CD4-positive, alpha-beta T cell (primary cell): ENCODE results near the gene CAPN10. TPM values are rescaled to one million over a fixed set of nuclear protein-coding genes. Genes with fewer than 3 reads are reported as not detected.

Experiments used
- ATAC-seq: fragments of 200-7000 bp; cut with Tn5 transposase; one replicate; pipeline ENCODE4 v1.10.0; 2022; ENCODE audit warnings: mild to moderate bottlenecking; ENCODE audit not compliant: poor library complexity
- CTCF ChIA-PET: fragments of 350-600 bp; sonication (Branson Sonifier 250); formaldehyde crosslinking; loops from one replicate; lab custom pipeline; 2021; ENCODE audit warnings: antibody characterized with exemption, inconsistent platforms; lab: Charles Lee
- POLR2A ChIA-PET: fragments of 350-600 bp; sonication (Branson Sonifier 250); formaldehyde crosslinking; loops from one replicate; lab custom pipeline; 2021; ENCODE audit warnings: antibody characterized with exemption, inconsistent platforms; lab: Charles Lee
- DNase-seq, 14 experiments: peaks; one replicate each; pipeline ENCODE4 v3.0.0-alpha.2; 2013 to 2020; ENCODE audit warnings: mixed read lengths in 2 of 14
- H3K27ac ChIP-seq, 2 donors: one replicate each; pipeline versions ENCODE4 v1.5.1 to v1.7.0; 2013; ENCODE audit warnings: low read length in 2 of 2, low read depth in 1 of 2, mild to moderate bottlenecking in 1 of 2
- H3K27me3 ChIP-seq, 2 experiments: 1 replicate in 1 of 2; 2 replicates in 1 of 2; pipeline versions ENCODE4 v1.6.1 to v1.7.0; 2013; ENCODE audit warnings: low read length in 2 of 2, control low read depth in 1 of 2, mild to moderate bottlenecking in 1 of 2, moderate library complexity in 1 of 2; ENCODE audit not compliant: insufficient read depth in 2 of 2, control insufficient read depth in 1 of 2
- H3K36me3 ChIP-seq: one replicate; pipeline ENCODE4 v1.6.1; 2013; ENCODE audit warnings: low read length, control low read depth; ENCODE audit not compliant: insufficient read depth
- H3K4me1 ChIP-seq: one replicate; pipeline ENCODE4 v1.6.1; 2013; ENCODE audit warnings: low read length, control low read depth; ENCODE audit not compliant: insufficient read depth
- H3K4me3 ChIP-seq: one replicate; pipeline ENCODE4 v1.5.1; 2013; ENCODE audit warnings: mild to moderate bottlenecking, low read length, moderate library complexity
- H3K9me3 ChIP-seq, 2 experiments: 1 replicate in 1 of 2; 2 replicates in 1 of 2; pipeline versions ENCODE4 v1.6.1 to v1.7.0; 2013; ENCODE audit warnings: low read length in 2 of 2, mild to moderate bottlenecking in 2 of 2, control low read depth in 1 of 2, moderate library complexity in 1 of 2; ENCODE audit not compliant: control insufficient read depth in 1 of 2, insufficient read depth in 1 of 2
- H3K27ac Mint-ChIP-seq: one replicate; pipeline ENCODE4 v1.8.0; 2020; ENCODE audit warnings: mixed read lengths
- H3K27me3 Mint-ChIP-seq: one replicate; pipeline ENCODE4 v1.8.0; 2021; ENCODE audit warnings: mixed read lengths
- H3K36me3 Mint-ChIP-seq: one replicate; pipeline ENCODE4 v1.8.0; 2021; ENCODE audit warnings: low read depth, mixed read lengths
- H3K4me1 Mint-ChIP-seq: one replicate; pipeline ENCODE4 v1.8.0; 2021; ENCODE audit warnings: low read depth, mixed read lengths
- H3K4me3 Mint-ChIP-seq: one replicate; pipeline ENCODE4 v1.8.0; 2020; ENCODE audit warnings: mild to moderate bottlenecking, mixed read lengths
- H3K9me3 Mint-ChIP-seq: one replicate; pipeline ENCODE4 v1.8.0; 2020; ENCODE audit warnings: mixed read lengths
- intact Hi-C, 2 experiments: fragments of 100-400 bp; cut with DNase I in 1 of 2; cut with micrococcal nuclease in 1 of 2; formaldehyde crosslinking; loops; one replicate each; pipeline versions ENCODE4 v1.15.1 to v1.9.0; 2023 to 2025; cut with DNase I, micrococcal nuclease
- total RNA-seq, 174 experiments: library from RNA in 2 of 174; stranded (reverse) in 2 of 174; gene quantifications; one replicate each; pipeline ENCODE4 v1.2.3 and lab custom pipeline; 2021 to 2026
- TF ChIP-seq, protein P1 (sequence below): fragments of 200-600 bp; IDR thresholded peaks from one replicate; pipeline ENCODE4 v1.8.0; 2022; ENCODE audit warnings: antibody characterized with exemption, mild to moderate bottlenecking

Gene CAPN10
- total RNA-seq, 2 experiments from 2014 or later: 40.6 to 42.1 TPM

- Histone ChIP-seq H3K36me3 (peaks cover 6% of the 10 kb centered on the region), H3K4me3 (no peak overlapping the region), H3K27ac (no peak overlapping the region), H3K27me3 (no peaks in the 10 kb centered on the region), H3K9me3 (no peaks in the 10 kb centered on the region), H3K4me1 (peaks cover 62% of the 10 kb centered on the region)
- ChIA-PET CTCF (interaction anchor here (1.4 to 3.4 kb wide), 2 partner anchors 19 to 28 kb away, joined by 5 to 40 read pairs; partner anchors contain the start of gene RNPEPL1), POLR2A (interaction anchor here (6.1 kb wide), 1 partner anchor 18 kb away, joined by 224 read pairs; the partner anchor contains the start of gene RNPEPL1)
- DNase-seq (peak in 2 of 14 experiments; percentile 37 to 61), ATAC-seq (no peak)
- intact Hi-C loops: loop anchor here in 1 of 2 experiments (1.0 to 10.0 kb wide), 9 partner anchors 15 to 1103 kb away; partner anchors contain the start of genes ATG4B, DTYMK, GPC1 and MTERF4
- no peaks in the 10 kb centered on the region for H3K27me3 Mint-ChIP-seq
- no peaks in the 10 kb centered on the region for H3K9me3 Mint-ChIP-seq
- peak overlapping the region; percentile 95 for H3K4me3 Mint-ChIP-seq
- H3K27ac Mint-ChIP-seq: peak overlapping the region; percentile 63
- TF ChIP-seq, protein P1, sequence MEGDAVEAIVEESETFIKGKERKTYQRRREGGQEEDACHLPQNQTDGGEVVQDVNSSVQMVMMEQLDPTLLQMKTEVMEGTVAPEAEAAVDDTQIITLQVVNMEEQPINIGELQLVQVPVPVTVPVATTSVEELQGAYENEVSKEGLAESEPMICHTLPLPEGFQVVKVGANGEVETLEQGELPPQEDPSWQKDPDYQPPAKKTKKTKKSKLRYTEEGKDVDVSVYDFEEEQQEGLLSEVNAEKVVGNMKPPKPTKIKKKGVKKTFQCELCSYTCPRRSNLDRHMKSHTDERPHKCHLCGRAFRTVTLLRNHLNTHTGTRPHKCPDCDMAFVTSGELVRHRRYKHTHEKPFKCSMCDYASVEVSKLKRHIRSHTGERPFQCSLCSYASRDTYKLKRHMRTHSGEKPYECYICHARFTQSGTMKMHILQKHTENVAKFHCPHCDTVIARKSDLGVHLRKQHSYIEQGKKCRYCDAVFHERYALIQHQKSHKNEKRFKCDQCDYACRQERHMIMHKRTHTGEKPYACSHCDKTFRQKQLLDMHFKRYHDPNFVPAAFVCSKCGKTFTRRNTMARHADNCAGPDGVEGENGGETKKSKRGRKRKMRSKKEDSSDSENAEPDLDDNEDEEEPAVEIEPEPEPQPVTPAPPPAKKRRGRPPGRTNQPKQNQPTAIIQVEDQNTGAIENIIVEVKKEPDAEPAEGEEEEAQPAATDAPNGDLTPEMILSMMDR: no peak
- H3K4me1 Mint-ChIP-seq: peaks cover 58% of the 10 kb centered on the region
- peaks cover 48% of the 10 kb centered on the region for H3K36me3 Mint-ChIP-seq
These were observed 2.0 kb upstream of the CAPN10 start for GRCh38 chr2:240584486-240585031.

DNA sequence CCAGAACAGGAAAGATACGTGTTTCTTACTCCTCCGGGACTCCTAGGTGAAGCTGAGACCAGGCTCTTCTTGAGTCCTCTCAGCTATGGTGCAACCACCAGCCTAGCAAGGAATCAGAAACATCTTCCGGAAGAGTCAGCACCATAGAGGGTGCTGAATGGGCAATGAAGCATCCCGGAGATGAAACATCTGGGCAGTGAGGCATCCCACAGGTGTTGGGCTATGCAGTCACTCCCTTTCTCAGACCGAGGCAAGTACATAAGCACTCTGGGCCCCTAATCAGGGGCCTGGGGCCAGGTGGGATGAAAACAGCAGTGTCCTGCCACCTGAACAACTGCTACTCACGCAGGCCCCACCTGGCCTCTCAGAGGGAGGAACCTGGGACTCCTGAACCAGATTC is 1.4 kb upstream of the CAPN10 start:
- no peak for ATAC-seq
- peak overlapping the region; percentile 90 for H3K27ac Mint-ChIP-seq
- H3K27me3 Mint-ChIP-seq: no peaks in the 10 kb centered on the region
- H3K4me1 Mint-ChIP-seq: peaks cover 52% of the 10 kb centered on the region
- CTCF ChIA-PET: interaction anchor here (1.4 to 3.6 kb wide), 5 partner anchors 16 to 71 kb away, joined by 5 to 40 read pairs (median 11); partner anchors contain the start of genes DUSP28 and RNPEPL1
- H3K9me3 Mint-ChIP-seq: no peaks in the 10 kb centered on the region
- TF ChIP-seq, protein P1: no peak
- H3K27ac ChIP-seq: no peak overlapping the region
- no peaks in the 10 kb centered on the region for H3K9me3 ChIP-seq
- POLR2A ChIA-PET: interaction anchor here (2.5 to 6.1 kb wide), 4 partner anchors 8 to 37 kb away, joined by 16 to 224 read pairs (median 70); partner anchors contain the start of genes DUSP28 and RNPEPL1
- H3K27me3 ChIP-seq: no peaks in the 10 kb centered on the region
- H3K4me1 ChIP-seq: peaks cover 56% of the 10 kb centered on the region
- intact Hi-C loops: loop anchor here in 1 of 2 experiments (1.0 to 10.0 kb wide), 9 partner anchors 16 to 1102 kb away; partner anchors contain the start of genes ATG4B, DTYMK, GPC1 and MTERF4
- no peak for DNase-seq
- H3K36me3 Mint-ChIP-seq: peaks cover 44% of the 10 kb centered on the region
- H3K36me3 ChIP-seq: peaks cover 11% of the 10 kb centered on the region
- H3K4me3 ChIP-seq: peak overlapping the region; percentile 65
- H3K4me3 Mint-ChIP-seq: peak overlapping the region; percentile 95

GRCh38 chr2:240585681-240586197 is 795 bp upstream of the CAPN10 start:
- H3K27me3 Mint-ChIP-seq: no peaks in the 10 kb centered on the region
- H3K36me3 Mint-ChIP-seq: peaks cover 42% of the 10 kb centered on the region
- H3K27ac Mint-ChIP-seq: peak overlapping the region; percentile 90
- peaks cover 50% of the 10 kb centered on the region for H3K4me1 Mint-ChIP-seq
- Histone ChIP-seq H3K4me1 (peaks cover 52% of the 10 kb centered on the region), H3K27ac (peak overlapping the region; percentile 90 to 97), H3K4me3 (peak overlapping the region; percentile 65), H3K9me3 (no peaks in the 10 kb centered on the region), H3K36me3 (peaks cover 18% of the 10 kb centered on the region), H3K27me3 (no peaks in the 10 kb centered on the region)
- intact Hi-C loops: loop anchor here (1.0 to 10.0 kb wide), 14 partner anchors 16 to 1102 kb away; partner anchors contain the start of genes ATG4B (in 1 of the 2), DTYMK (in 1 of the 2), GPC1 (in 1 of the 2) and MTERF4 (in 1 of the 2)
- DNase-seq (no peak), ATAC-seq (no peak)
- ChIA-PET POLR2A (interaction anchor here (1.0 to 6.1 kb wide), 12 partner anchors 9 to 1101 kb away, joined by 3 to 224 read pairs (median 6); partner anchors contain the start of genes DTYMK, DUSP28, GPC1 and GPR35), CTCF (interaction anchor here (1.3 to 3.6 kb wide), 7 partner anchors 17 to 72 kb away, joined by 3 to 40 read pairs (median 10); partner anchors contain the start of genes DUSP28 and RNPEPL1)
- TF ChIP-seq, protein P1: no peak
- H3K9me3 Mint-ChIP-seq: no peaks in the 10 kb centered on the region
- peak overlapping the region; percentile 95 for H3K4me3 Mint-ChIP-seq
